Activated CD8-positive, alpha-beta memory T cell treated with anti-CD3 and anti-CD28 coated beads for 36 hours (primary cell): ENCODE data around the gene CDK13. TPM values are rescaled to one million over a fixed set of nuclear protein-coding genes. Genes with fewer than 3 reads are reported as not detected.
"Not testable (repeated sequence)": the region's sequence is repeated elsewhere in the genome, so short reads cannot be mapped to it uniquely, and the experiment has no call there.

Source experiments
- CTCF ChIA-PET: fragments of 350-600 bp; sonication (Branson Sonifier 250); formaldehyde crosslinking; loops from one replicate; lab custom pipeline; 2021; ENCODE audit warnings: antibody characterized with exemption; lab: Charles Lee
- POLR2A ChIA-PET: fragments of 350-600 bp; sonication (Branson Sonifier 250); formaldehyde crosslinking; loops from one replicate; lab custom pipeline; 2021; ENCODE audit warnings: antibody characterized with exemption; lab: Charles Lee
- total RNA-seq, 2 experiments: library from RNA; stranded (reverse); gene quantifications; one replicate each; pipeline ENCODE4 v1.2.3, GENCODE V29; 2021

CDK13 gene
- 10 to 100 TPM; 35.6 to 38.1 TPM for total RNA-seq

- ChIA-PET POLR2A (interaction anchor here (1.0 to 2.8 kb wide), 2 partner anchors 66 to 184 kb away, joined by 4 to 10 read pairs; partner anchors contain the start of genes MPLKIP and SUGCT), CTCF (interaction anchor here (0.8 to 1.3 kb wide), 2 partner anchors 102 to 185 kb away, joined by 3 to 5 read pairs; partner anchors contain the start of genes MPLKIP and SUGCT)
Measured at GRCh38 chr7:39949971-39950472, at the start of gene CDK13. Gene CDK13, plus strand, starts transcription at chr7:39950256. Its CDS starts 386 bp downstream, at chr7:39950642.

DNA sequence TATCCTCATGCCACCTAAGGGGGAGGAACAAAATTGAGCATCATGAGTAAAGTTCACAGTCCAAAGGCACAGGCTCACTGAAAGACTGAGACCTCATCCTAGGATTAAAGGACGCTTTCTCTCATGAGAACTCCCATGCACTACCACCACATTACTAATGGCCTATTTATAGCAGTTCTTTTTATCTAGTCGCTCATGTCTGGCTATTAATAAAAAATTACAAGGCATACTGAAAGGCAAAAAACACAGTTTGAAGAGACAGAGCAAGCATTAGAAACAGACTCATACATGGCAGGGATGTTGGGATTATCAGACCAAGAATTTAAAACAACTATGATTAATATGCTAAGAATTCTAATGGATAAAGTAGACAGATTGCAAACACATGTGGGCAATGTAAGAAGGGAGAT, 46.0 kb upstream of the CDK13 start:
- ChIA-PET CTCF (interaction anchor here (1.1 to 1.3 kb wide), 2 partner anchors 8 to 10 kb away, joined by 3 read pairs; no protein-coding TSS in a partner anchor), POLR2A (no interaction called here)

DNA sequence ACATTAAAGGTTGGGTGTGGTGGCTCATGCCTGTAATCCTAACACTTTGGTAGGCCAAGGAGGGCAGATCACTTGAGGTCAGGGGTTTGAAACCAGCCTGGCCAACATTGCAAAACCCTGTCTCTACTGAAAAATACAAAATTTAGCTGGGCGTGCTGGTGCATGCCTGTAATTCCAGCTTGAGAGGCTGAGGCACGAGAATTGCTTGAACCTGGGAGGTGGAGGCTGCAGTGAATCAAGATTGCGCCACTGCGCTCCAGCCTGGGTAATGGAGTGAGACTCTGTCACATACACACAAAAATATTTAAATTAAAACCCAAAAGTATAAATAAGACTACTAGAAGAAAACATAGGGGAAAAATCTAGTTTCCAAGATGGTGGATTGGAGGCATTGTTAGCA, 41.9 kb upstream of the CDK13 start:
- CTCF ChIA-PET: no interaction called here
- POLR2A ChIA-PET: no interaction called here

DNA sequence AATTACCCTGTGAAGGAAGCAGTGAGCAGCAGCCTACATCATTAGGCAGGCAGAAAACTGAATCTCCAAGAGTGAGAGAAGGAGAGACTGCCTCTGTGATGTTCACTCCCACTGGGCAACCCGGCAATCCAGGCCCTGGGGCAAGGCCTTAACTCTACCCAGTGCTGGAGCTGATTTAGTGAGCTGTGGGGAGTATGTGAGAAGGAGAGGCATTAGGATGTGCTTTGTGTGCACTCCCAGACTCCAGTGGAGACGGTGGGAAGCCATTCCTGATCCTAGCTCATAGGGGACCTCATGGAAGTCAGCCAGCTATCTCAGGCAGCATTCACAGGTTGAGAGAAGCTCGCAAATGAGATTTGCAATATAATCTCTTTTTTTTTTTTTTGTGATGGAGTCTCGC, 41.1 kb upstream of the CDK13 start:
- CTCF ChIA-PET: no interaction called here

DNA sequence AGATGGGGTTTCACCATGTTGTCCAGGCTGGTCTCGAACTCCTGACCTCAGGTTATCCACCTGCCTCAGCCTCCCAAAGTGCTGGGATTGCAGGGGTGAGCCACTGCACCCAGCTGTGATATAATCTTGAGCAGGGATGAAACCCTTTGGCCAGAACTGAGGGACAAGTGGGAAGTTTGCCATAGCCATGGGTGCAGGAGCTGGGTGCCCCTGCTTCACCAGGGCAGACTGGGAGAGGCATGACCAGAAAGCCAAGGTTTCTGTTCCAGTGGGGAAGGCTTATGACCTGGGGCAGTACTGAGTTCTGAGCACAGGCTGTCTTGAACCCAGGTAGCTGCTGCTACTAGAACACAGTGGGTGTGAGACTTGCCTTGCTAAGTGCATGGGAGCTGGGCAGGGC, 40.5 kb upstream of the CDK13 start:
- POLR2A ChIA-PET: no interaction called here

More for the DNA sequence above, 41.1 kb upstream of the CDK13 start:
- POLR2A ChIA-PET: no interaction called here

DNA sequence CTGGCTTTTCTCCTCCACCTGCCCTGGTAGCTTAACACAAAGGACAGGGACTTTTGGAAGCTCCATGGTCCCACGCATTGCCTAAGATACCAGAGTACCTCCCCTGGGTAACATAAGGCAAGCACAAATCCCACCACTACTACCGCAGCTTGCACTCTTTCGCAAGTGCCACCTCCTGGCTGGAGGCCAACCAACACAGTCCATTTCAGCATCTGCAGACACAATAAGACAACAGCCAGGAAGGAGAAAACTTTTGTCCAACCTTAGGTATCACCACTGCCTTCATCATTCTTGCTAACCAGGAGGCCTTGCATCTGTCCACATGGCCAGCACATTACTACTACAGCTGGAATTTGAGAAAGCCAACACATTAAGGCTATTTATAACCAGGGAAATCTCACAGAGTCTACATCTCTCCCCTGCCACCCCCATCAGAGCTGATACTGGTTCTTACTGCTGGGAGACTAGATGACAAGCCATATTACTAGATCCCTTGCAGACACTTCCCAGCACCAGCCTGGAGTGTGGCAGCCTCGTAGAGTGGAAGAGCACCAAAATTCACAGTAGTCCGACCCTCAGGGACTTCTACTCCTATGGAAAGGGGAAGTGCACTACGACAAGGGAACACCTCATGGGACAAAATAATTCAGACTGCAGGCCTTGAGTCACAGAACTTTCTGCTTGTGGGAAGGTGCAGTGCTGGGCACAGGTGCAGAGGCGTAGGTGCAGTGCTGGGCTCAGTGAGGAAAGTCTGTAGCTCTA, 39.8 kb upstream of the CDK13 start:
- ChIA-PET CTCF (interaction anchor here (0.6 kb wide), 1 partner anchor 1381 kb away, joined by 6 read pairs; no protein-coding TSS in a partner anchor), POLR2A (no interaction called here)

More for the DNA sequence above, 40.5 kb upstream of the CDK13 start:
- CTCF ChIA-PET: no interaction called here

- CTCF ChIA-PET: interaction anchor here (0.6 kb wide), 1 partner anchor 1380 kb away, joined by 6 read pairs; no protein-coding TSS in a partner anchor
- POLR2A ChIA-PET: no interaction called here
Measured at GRCh38 chr7:39911167-39911566, 38.9 kb upstream of the CDK13 start.

DNA sequence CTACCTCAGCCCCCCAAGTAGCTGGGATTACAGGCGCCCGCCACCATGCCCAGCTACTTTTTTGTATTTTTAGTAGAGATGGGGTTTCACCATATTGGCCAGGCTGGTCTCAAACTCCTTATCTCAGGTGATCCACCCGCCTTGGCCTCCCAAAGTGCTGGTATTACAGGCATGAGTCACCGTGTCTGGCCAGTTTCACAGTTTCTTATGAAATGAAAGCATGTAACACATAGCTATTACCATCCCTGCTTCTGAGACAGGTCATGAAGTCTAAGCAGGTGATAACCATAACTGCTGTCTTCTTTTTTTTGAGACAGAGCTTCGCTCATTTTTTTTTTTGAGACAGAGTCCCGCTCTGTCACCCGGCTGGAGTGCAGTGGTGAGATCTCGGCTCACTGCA, 34.2 kb upstream of the CDK13 start:
- POLR2A ChIA-PET, CTCF ChIA-PET: not testable (repeated sequence)

- CTCF ChIA-PET: interaction anchor here (0.6 kb wide), 1 partner anchor 109 kb away, joined by 3 read pairs; no protein-coding TSS in a partner anchor
- POLR2A ChIA-PET: no interaction called here
Measured at GRCh38 chr7:39919646-39920045, 30.4 kb upstream of the CDK13 start.

DNA sequence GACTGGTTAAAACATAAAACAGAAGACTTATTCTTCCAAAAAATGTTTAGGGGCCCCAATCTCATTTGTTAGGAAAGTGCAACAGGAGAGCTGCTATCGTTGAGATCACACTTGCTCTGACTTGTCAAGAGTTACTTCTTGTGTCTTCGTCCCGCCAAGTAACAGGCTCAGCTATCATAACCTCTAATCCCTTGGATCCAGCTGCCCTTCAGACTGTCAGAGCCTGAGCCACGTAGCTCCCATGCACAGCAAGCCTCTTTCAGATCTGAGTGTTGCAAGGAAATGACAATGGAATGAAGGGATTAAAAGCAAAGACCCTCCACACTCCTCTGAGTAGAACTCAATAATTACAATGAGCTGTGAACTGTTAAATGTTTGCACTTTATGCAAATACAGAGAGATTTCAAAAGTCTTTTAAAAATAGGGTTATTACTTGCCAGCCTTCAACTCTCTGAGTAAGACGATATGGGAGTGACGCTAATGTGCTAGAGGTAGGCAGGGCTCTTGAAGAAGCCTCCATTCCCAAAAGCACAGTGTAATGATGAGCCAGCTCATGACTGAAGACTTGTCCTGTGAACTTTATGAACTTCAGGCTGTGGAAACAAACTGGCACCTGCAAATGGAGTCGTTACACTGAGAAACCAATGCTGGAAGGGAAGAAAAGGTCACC, 28.4 kb upstream of the CDK13 start:
- POLR2A ChIA-PET: no interaction called here
- CTCF ChIA-PET: no interaction called here

- ChIA-PET CTCF (no interaction called here), POLR2A (no interaction called here)
Measured at GRCh38 chr7:39922580-39922979, 27.5 kb upstream of the CDK13 start.

DNA sequence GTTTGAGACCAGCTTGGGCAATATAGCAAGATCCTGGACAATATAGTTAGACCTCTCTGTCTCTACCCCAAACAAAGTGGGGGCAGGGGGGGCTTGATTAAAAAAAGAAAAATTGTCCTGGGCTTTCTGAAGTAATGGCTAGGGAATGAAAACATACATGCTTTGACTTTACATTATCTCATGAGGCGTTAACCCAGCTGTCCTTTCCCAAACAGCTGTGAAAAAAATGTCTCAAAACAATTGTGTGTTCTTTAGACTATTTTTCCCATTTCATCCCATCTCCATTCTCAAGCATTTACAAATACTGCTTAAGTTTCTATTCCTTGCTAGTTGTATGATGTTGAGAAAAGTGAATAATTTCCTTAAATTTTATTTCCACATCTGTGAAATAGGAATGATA, 27.0 kb upstream of the CDK13 start:
- POLR2A ChIA-PET: no interaction called here
- CTCF ChIA-PET: no interaction called here

DNA sequence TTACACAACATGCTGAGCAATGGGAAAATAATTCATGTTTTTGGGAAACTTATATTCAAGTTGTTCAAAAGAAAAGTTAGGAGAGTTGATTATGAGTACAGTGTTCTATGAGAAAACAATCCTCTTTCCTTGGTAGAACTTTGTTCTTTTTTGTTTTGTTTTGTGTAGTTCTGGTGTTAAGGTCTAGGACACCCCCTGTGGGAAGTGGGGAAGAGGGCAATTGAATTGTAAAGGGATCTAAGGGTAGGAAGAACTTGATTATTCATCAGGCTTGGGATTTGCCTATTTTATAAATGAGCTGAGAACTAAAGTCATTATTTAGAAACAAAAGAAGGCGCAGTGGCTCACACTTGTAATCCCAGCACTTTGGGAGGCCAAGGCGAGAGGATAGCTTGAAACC, 25.9 kb upstream of the CDK13 start:
- CTCF ChIA-PET: interaction anchor here (1.5 kb wide), 1 partner anchor 28 kb away, joined by 3 read pairs; no protein-coding TSS in a partner anchor
- POLR2A ChIA-PET: no interaction called here

- CTCF ChIA-PET: interaction anchor here (0.6 kb wide), 1 partner anchor 30 kb away, joined by 3 read pairs; no protein-coding TSS in a partner anchor
- POLR2A ChIA-PET: interaction anchor here (0.6 kb wide), 1 partner anchor 1141 kb away, joined by 4 read pairs; no protein-coding TSS in a partner anchor
Measured at GRCh38 chr7:39926111-39926510, 23.9 kb upstream of the CDK13 start.

DNA sequence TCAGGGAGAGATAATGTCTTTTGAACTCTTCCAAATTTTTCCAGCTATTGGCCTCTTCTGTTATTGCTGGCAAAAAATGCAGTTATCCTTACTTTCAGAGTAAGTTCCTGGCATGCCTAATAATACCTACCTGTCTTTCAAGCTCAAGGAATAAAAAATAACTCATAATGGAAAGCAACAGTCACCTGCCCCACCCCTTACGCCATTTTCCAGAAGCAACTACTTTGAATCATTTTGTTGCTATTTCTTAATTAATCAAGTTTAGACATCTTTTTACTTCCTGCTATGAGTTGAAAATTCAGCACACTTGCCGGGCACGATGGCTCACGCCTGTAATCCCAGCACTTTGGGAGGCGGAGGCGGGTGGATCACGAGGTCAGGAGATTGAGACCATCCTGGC, 23.0 kb upstream of the CDK13 start:
- POLR2A ChIA-PET: no interaction called here
- CTCF ChIA-PET: interaction anchor here (1.1 kb wide), 1 partner anchor 31 kb away, joined by 4 read pairs; no protein-coding TSS in a partner anchor

DNA sequence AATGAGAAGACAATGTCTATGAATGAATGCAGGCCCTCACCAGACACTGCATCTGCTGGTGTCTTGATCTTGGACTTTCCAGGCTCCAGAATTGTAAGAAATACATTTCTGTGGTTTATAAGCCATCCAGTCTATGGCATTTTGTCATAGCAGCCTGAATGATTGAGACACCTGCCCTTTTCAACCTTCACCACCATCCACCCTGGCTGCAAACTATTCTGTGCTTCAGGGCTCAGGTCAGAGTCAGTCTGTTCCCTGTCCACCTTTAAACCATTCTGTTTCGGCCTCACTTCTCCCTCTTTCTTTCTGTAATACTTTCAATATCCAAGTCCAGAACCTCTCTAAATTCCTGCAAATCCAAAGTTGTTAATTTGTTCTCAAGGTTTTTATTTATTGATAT, 15.9 kb upstream of the CDK13 start:
- ChIA-PET POLR2A (no interaction called here), CTCF (no interaction called here)

GRCh38 chr7:39936761-39937160, 13.3 kb upstream of the CDK13 start:
- CTCF ChIA-PET: no interaction called here
- POLR2A ChIA-PET: no interaction called here

GRCh38 chr7:39937366-39938153, 12.5 kb upstream of the CDK13 start:
- CTCF ChIA-PET: no interaction called here
- POLR2A ChIA-PET: no interaction called here

DNA sequence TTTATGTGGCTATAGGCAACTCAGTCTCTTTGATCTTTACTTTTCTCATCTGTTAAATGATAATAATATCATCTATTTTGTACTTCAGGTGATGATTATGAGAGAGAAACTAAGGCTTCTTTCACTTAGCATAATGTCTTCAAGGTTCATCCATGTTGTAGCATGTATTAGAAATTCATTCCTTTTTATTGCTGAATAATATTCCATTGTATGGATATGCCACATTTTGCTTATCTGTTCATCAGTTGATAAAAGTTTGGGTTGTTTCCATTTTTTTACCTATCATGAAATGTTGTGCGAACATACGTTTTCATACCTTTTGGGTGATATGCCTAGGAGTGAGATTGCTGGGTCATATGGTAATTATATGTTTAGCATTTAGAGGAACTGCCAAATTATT, 7.2 kb upstream of the CDK13 start:
- ChIA-PET POLR2A (no interaction called here), CTCF (no interaction called here)
